HAP-1 (cell line): ENCODE measurements around the gene FOXE1.

ENCODE experiments used
- DNase-seq, 2 experiments: peaks; one replicate each; pipeline ENCODE4 v3.0.0-alpha.2; 2016 to 2020; ENCODE audit warnings: low spot score in 2 of 2
- H3K27me3 ChIP-seq: fragments of 250-450 bp; sonication (Bioruptor Pico); 2 replicates; pipeline ENCODE4 v1.5.1; 2020; ENCODE audit warnings: low read depth, mild to moderate bottlenecking, moderate library complexity
- H3K36me3 ChIP-seq: fragments of 250-450 bp; sonication (Bioruptor Pico); replicated peaks from 2 replicates; pipeline ENCODE4 v1.5.1; 2020; ENCODE audit warnings: mild to moderate bottlenecking
- H3K4me1 ChIP-seq: fragments of 250-450 bp; sonication (Bioruptor Pico); 2 replicates; pipeline ENCODE4 v1.5.1; 2020; ENCODE audit warnings: mild to moderate bottlenecking
- H3K4me3 ChIP-seq: fragments of 250-450 bp; sonication (Bioruptor Pico); 2 replicates; pipeline ENCODE4 v1.5.1; 2020; ENCODE audit warnings: mild to moderate bottlenecking, moderate library complexity
- H3K9me3 ChIP-seq: fragments of 250-450 bp; sonication (Bioruptor Pico); 2 replicates; pipeline ENCODE4 v1.5.1; 2020; ENCODE audit warnings: mild to moderate bottlenecking, moderate library complexity
- in situ Hi-C: fragments of 300-500 bp; cut with MboI; formaldehyde crosslinking; loops from 3 replicates; pipeline ENCODE4 v1.14.3; 2020; ENCODE audit warnings: low sequenced_read_pairs, inconsistent platforms, mixed read lengths

FOXE1 gene

GRCh38 chr9:97831843-97832636 is 21.0 kb upstream of the FOXE1 start:
- in situ Hi-C loops = no loop called here

GRCh38 chr9:97840521-97840920 is 12.5 kb upstream of the FOXE1 start:
- Histone ChIP-seq H3K27me3 (peaks cover 3% of the 10 kb centered on the region; the same call in 1 of the 2 replicates), H3K4me1 (0 out of 2 replicates have a peak, but pooled peaks cover 4% of the 10 kb centered on the region)
- in situ Hi-C loops = no loop called here

More at GRCh38 chr9:97831843-97832636, 21.0 kb upstream of the FOXE1 start:
- Histone ChIP-seq H3K36me3 (no peaks in the 10 kb centered on the region), H3K4me1 (no peaks in the 10 kb centered on the region), H3K27me3 (0 out of 2 replicates have a peak, but pooled peaks cover 4% of the 10 kb centered on the region), H3K4me3 (no peak overlapping the region), H3K9me3 (no peaks in the 10 kb centered on the region)
- DNase-seq = no peak

GRCh38 chr9:97842960-97843359 is 10.1 kb upstream of the FOXE1 start:
- in situ Hi-C loops = no loop called here

More at GRCh38 chr9:97840521-97840920, 12.5 kb upstream of the FOXE1 start:
- Histone ChIP-seq H3K36me3 (no peaks in the 10 kb centered on the region), H3K4me3 (no peak overlapping the region), H3K9me3 (no peaks in the 10 kb centered on the region; the same call in 1 of the 2 replicates)
- peak in 1 of 2 experiments; percentile 51 for DNase-seq

GRCh38 chr9:97845130-97845529 is 7.9 kb upstream of the FOXE1 start:
- no peak overlapping the region for H3K4me3 ChIP-seq
- 0 out of 2 replicates have a peak, but pooled peaks cover 4% of the 10 kb centered on the region for H3K4me1 ChIP-seq
- no peaks in the 10 kb centered on the region for H3K36me3 ChIP-seq
- peaks cover 5% of the 10 kb centered on the region for H3K9me3 ChIP-seq
- no peak for DNase-seq
- H3K27me3 ChIP-seq = peaks cover 25% of the 10 kb centered on the region
- in situ Hi-C loops = no loop called here

More at GRCh38 chr9:97842960-97843359, 10.1 kb upstream of the FOXE1 start:
- Histone ChIP-seq H3K9me3 (no peaks in the 10 kb centered on the region; the same call in 1 of the 2 replicates), H3K27me3 (peaks cover 13% of the 10 kb centered on the region), H3K4me1 (0 out of 2 replicates have a peak, but pooled peaks cover 4% of the 10 kb centered on the region), H3K4me3 (no peak overlapping the region), H3K36me3 (no peaks in the 10 kb centered on the region)
- no peak for DNase-seq

GRCh38 chr9:97845763-97846162 is 7.3 kb upstream of the FOXE1 start:
- Histone ChIP-seq H3K4me3 (no peak overlapping the region), H3K27me3 (peaks cover 29% of the 10 kb centered on the region), H3K4me1 (0 out of 2 replicates have a peak, but pooled peaks cover under 1% of the 10 kb centered on the region), H3K36me3 (no peaks in the 10 kb centered on the region), H3K9me3 (peaks cover 5% of the 10 kb centered on the region)
- in situ Hi-C loops = no loop called here
- no peak for DNase-seq

- in situ Hi-C loops = no loop called here
- peaks cover 35% of the 10 kb centered on the region for H3K27me3 ChIP-seq
- no peaks in the 10 kb centered on the region for H3K4me1 ChIP-seq
- H3K4me3 ChIP-seq = no peak overlapping the region
- H3K36me3 ChIP-seq = no peaks in the 10 kb centered on the region
- no peak for DNase-seq
- peaks cover 5% of the 10 kb centered on the region for H3K9me3 ChIP-seq
These were observed 6.7 kb upstream of the FOXE1 start for GRCh38 chr9:97846347-97846746.

GRCh38 chr9:97847474-97848214 is 5.4 kb upstream of the FOXE1 start:
- Histone ChIP-seq H3K9me3 (peaks cover 5% of the 10 kb centered on the region; the same call in 1 of the 2 replicates), H3K4me3 (no peak overlapping the region), H3K36me3 (no peaks in the 10 kb centered on the region), H3K27me3 (peaks cover 37% of the 10 kb centered on the region), H3K4me1 (no peaks in the 10 kb centered on the region)
- no peak for DNase-seq
- in situ Hi-C loops = no loop called here

- H3K36me3 ChIP-seq = no peaks in the 10 kb centered on the region
- no peak overlapping the region for H3K4me3 ChIP-seq
- in situ Hi-C loops = no loop called here
- DNase-seq = no peak
- peaks cover 5% of the 10 kb centered on the region; the same call in 1 of the 2 replicates for H3K9me3 ChIP-seq
- H3K4me1 ChIP-seq = no peaks in the 10 kb centered on the region
- peaks cover 37% of the 10 kb centered on the region for H3K27me3 ChIP-seq
These were observed 4.9 kb upstream of the FOXE1 start for GRCh38 chr9:97848215-97848479.

GRCh38 chr9:97848480-97849237 is 4.4 kb upstream of the FOXE1 start:
- Histone ChIP-seq H3K27me3 (peaks cover 37% of the 10 kb centered on the region), H3K9me3 (peaks cover 5% of the 10 kb centered on the region; the same call in 1 of the 2 replicates), H3K36me3 (no peaks in the 10 kb centered on the region), H3K4me3 (no peak overlapping the region), H3K4me1 (no peaks in the 10 kb centered on the region; the same call in 1 of the 2 replicates)
- in situ Hi-C loops = no loop called here
- no peak for DNase-seq

- DNase-seq = no peak
- peaks cover 37% of the 10 kb centered on the region for H3K27me3 ChIP-seq
- no peaks in the 10 kb centered on the region for H3K36me3 ChIP-seq
- H3K9me3 ChIP-seq = peaks cover 5% of the 10 kb centered on the region; the same call in 1 of the 2 replicates
- no peaks in the 10 kb centered on the region; the same call in 1 of the 2 replicates for H3K4me1 ChIP-seq
- no peak overlapping the region for H3K4me3 ChIP-seq
- in situ Hi-C loops = no loop called here
These were observed 3.0 kb upstream of the FOXE1 start for GRCh38 chr9:97849980-97850379.

GRCh38 chr9:97850746-97851445 is 2.1 kb upstream of the FOXE1 start:
- Histone ChIP-seq H3K9me3 (peaks cover 5% of the 10 kb centered on the region; the same call in 1 of the 2 replicates), H3K27me3 (peaks cover 36% of the 10 kb centered on the region), H3K36me3 (no peaks in the 10 kb centered on the region), H3K4me1 (no peaks in the 10 kb centered on the region; the same call in 1 of the 2 replicates), H3K4me3 (no peak overlapping the region)
- in situ Hi-C loops = no loop called here
- DNase-seq = no peak

- in situ Hi-C loops = no loop called here
- no peaks in the 10 kb centered on the region; the same call in 1 of the 2 replicates for H3K4me1 ChIP-seq
- no peak overlapping the region for H3K4me3 ChIP-seq
- H3K36me3 ChIP-seq = no peaks in the 10 kb centered on the region
- H3K9me3 ChIP-seq = peaks cover 5% of the 10 kb centered on the region; the same call in 1 of the 2 replicates
- DNase-seq = no peak
- peaks cover 31% of the 10 kb centered on the region for H3K27me3 ChIP-seq
These were observed 1.6 kb upstream of the FOXE1 start for GRCh38 chr9:97851446-97851883.

- in situ Hi-C loops = no loop called here
- no peak for DNase-seq
- Histone ChIP-seq H3K4me3 (no peak overlapping the region), H3K27me3 (peaks cover 26% of the 10 kb centered on the region), H3K4me1 (no peaks in the 10 kb centered on the region; the same call in 1 of the 2 replicates), H3K9me3 (peaks cover 5% of the 10 kb centered on the region; the same call in 1 of the 2 replicates), H3K36me3 (no peaks in the 10 kb centered on the region)
These were observed 1.0 kb upstream of the FOXE1 start for GRCh38 chr9:97852001-97852398.
